Epithelial cell of prostate (primary cell): ENCODE results near the gene TBATA.
A peak's percentile ranks its signal among the peaks of the same experiment; 100 is the strongest.

Experiments
- DNase-seq: peaks from one replicate; pipeline ENCODE4 v3.0.0-alpha.2; 2011; ENCODE audit warnings: low read depth, low spot score
- H3K27ac ChIP-seq: fragments of 450-650 bp; 2 replicates; pipeline ENCODE4 v1.5.1; 2017; ENCODE audit warnings: mild to moderate bottlenecking

The TBATA gene

DNA sequence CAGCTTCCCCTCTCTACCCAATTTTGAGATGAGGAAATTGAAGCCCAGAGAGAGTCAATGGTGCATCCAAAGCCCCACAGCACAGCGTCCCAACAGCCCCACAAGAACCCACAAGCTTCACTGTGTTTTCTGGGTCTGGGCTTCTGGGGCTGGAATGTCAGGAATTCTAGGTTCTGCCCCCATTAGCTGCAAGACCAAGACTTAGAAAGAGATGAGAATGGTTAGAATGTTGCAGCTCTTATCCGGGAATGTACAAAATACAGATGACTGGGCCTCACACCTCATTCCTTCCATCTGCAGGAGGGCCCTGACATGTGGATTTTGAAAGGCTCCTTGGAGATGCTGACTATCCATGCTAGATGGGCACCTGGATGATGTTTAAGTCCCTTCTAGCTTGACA is 24.5 kb upstream of the TBATA start:
- DNase-seq, result no peak
- H3K27ac ChIP-seq, result no peak overlapping the region

DNA sequence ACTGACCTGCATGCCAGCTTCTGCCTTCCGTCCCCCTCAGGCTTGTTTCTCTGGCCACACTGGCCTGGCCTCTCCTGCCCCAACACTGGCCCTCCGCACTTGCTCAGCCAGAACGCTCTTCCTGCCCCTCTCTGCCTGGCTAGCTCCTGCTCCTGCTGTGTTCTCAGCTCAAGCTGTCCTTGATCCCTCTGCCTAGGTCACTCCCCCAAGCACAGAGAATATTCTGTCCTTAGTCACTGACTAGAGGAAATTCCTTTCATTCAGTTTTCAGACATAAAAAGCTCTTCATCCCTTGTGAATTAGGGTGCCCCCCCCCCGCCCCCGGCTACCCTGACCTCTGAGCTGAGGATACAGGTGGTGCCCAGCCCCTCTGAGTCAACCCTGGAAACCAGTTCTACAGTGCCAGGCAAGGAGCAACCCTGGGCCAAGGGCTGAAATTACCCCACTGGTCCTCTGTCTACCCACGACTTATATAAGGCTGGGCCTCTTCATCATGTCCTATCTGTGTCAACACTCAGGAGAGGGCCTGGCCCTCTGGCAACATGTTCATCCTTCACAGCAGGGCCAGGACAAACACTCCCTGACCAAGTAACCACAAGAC is 23.9 kb upstream of the TBATA start:
- DNase-seq, result no peak
- H3K27ac ChIP-seq, result no peak overlapping the region

DNA sequence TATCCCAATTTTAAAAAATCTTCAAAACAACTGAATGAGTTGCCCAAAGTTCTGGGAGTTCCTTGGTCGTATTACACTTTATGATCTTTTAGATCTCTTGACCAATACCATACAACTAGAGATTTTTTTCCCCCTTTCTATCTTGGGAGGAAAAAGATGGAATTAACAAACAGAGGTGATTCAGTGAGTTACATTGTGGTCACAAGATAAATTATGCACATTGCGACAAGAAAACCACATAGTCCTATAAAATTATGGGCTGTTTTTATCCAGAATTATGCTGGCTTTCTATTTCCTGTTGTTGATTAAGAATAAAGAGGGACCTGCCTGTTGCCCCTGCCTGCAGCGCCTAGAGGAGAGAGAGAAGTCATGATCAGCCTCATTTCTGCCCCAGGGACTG is 22.4 kb upstream of the TBATA start:
- no peak overlapping the region for H3K27ac ChIP-seq
- DNase-seq, result no peak

DNA sequence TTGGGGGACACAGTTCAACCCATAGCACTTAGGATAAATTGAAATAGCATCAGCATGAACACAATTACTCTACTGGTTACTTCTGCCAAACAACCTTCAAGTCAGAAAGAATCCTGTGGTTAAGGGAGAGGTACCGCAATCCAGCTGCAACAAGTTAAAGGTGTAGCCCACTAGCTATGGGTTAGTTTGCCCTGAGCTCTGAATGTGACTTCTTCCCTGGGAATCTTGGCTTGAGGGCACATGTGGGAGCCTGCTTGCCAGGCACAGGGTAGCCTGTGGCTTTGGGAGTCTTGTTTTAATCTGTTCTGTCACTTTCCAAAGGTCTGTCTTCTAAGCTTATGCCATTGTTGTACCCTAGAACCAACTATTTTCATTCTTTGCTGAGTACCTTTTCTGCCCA is 21.7 kb upstream of the TBATA start:
- H3K27ac ChIP-seq, result no peak overlapping the region
- DNase-seq, result no peak

DNA sequence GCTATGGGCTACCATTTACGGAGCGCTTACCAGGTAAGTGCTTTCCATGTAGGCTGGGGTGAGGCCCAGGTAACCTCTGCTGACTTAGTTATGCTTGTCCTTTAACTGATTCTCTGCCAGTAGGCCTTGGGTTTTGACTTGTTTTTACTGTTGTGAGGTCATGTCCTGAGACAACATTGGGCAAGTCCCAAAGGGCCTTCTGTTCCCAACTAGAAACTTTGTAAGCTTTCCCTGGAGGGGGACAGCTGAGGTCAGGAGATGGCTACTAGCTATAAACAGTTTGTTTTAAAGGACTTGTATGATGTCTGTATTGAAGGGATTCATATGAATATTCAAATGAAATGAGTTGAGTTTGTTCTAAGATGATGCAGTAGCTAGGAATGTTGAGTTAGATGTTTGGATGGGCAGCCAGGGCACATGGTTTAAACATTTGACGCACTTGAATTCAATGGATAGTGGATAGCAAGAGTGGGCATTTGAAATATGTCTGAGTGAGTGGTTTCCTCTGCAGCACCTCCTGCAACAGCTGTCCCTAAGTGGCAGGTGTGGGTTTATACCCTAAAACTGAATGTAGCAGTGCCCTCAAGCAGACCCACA is 20.5 kb upstream of the TBATA start:
- peak overlapping the region; percentile 89 for H3K27ac ChIP-seq
- DNase-seq, result no peak

DNA sequence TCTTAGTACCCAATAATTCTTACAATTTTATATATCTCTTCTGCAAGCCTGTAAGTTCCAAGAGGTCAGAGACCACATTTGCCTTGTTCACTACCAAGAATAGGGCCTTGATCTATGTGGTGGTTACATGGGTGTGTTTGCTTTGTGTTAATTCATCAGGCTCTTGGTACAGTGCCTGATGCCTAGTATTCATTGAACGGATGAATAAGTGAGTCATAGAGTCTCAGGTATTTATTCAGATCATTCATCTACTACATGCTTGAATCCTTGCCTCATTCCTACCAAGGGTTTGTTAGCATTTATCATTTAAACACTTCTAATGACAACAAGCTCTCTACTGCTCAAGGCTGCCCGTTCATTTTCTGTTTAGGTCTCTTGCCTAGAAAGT is 19.2 kb upstream of the TBATA start:
- peak overlapping the region; percentile 89 for H3K27ac ChIP-seq
- peak; percentile 84 for DNase-seq

DNA sequence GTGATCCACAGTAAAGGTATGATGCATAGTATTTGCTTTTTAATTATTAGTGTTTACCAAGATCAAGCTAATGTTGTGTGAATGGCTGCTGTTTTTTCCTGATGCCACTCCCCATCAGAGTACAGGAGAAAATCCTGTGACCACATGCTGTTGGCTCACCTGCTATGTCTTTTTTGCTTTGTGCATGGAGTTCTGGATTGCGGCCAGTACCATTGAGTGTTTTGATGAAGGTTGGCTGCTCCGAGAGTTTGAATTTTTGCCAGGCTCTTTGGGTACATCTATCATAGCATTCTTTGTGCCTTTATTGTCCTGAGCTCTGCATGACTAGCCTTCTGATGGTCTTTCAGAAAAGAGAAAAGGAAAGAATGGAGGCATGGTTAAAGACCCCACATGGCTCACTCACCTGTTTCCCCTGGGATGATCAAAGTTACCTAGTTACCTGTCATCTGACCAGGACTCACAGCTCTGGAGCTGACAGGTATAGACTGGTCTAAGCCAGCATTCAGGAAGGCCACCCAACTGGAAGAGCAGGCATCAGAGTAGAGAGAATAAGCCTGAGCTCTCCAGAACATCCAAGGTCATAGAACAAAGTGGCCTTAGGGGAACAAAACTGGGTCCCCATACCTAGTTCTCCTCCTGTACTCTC is 18.7 kb upstream of the TBATA start:
- peak; percentile 75 for DNase-seq
- H3K27ac ChIP-seq, result peak overlapping the region; percentile 89

DNA sequence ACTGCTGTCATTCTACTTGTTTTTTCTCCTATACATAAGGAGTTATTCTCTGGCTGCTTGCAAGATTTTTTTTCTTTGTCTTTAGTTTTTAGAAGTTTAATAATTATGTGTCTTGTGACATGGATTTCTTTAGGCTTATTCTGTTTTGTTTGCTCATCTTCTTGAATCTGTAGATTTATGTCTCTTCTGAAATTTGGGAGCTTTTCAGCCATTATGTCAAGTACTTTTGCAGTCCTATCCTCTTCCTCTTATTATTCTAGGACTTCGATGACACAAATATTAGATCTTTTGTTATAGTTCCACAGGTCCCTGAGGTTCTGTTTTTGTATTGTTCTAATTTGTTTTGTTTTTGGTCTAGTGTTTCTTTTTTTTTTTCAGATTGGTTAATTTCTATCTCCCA is 16.7 kb upstream of the TBATA start:
- no peak for DNase-seq
- H3K27ac ChIP-seq, result no peak overlapping the region

DNA sequence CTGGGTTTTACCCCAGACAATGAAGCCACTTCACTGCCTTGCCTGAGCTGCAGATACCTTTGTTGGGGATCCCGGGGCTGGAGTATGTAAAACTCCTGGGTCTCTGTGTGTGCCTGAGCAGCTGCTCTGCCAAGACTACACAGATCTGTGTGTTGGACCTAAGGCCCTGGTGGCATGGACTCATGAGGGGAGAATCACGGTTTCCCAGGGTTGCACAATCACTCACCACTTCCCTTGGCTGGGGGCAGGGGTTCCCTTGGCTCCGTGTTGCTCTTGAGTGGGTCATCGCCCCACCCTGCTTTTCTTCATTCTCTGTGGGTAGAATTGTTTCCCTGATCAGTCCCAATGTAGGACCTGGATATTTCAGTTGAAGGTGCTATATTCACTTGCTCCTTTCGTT is 13.9 kb upstream of the TBATA start:
- DNase-seq, result no peak
- no peak overlapping the region for H3K27ac ChIP-seq

DNA sequence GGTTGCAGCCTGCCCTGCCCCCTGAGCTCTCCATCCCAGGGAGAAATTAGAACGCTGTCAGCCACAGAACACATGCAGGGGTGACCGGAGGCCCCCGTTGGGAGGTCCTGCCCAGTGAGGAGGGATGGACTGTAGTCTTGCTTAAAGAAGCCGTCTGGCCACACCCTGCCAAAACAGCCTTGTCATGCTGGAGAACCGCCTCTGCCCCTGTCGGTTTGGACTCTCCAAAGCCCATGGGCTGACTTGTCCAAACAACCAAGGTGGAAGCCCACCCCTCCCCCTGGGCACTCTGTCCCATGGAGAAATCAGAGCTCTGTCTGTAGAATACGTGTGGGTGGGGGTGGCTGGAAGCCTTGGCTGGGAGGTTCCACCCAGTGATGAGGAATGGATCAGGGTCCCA is 12.7 kb upstream of the TBATA start:
- H3K27ac ChIP-seq, result no peak overlapping the region
- DNase-seq, result no peak

DNA sequence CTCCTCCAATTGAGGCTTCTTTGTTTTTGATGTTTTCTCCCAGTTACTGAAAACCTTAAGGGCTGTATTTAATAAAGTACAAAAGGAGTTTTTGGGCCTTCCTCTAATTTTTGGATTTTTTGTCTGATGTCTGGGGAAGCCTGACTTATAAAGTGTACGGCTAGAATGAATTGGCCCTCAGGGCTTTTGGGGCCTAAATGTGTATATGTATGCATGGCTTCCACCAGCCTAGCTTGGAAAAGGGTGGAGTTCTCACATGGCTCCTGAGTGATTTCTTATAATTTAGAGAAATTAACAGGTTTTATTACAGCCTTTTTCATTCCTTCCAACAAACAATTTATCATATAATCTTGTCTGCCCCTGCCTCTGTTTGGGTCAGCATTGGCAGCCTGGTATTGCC is 10.4 kb upstream of the TBATA start:
- DNase-seq, result no peak
- no peak overlapping the region for H3K27ac ChIP-seq

DNA sequence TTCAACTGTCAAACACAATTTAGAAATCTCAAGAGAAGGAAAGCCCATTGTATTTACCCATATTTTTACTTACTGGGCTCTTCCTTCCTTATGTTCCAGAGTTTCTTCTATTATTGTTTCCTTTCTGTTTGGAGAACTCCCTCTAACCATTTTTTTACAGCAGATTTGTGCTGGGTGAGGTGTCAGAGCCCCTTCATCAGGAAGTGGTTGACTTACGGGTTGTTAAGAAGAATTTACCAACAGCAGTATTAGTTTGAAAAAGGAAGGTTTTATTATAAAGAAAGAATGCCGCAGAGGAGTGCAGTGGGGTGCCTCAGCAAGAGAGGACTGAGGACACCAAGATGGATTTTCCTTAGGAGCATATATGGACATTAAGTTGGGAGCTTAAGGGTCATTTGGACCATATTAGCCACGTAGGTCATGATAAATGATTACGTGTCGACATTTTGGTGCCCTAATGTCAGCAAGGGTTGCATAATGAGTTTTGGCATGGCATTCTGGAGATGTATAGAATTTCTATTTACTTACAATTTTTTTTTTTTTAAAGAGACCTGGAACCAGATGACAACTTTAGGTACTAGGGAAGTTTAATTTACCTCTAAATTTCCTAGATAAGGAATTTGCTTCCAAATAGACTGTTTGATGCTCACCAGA is 6.3 kb upstream of the TBATA start:
- H3K27ac ChIP-seq, result no peak overlapping the region
- DNase-seq, result no peak

DNA sequence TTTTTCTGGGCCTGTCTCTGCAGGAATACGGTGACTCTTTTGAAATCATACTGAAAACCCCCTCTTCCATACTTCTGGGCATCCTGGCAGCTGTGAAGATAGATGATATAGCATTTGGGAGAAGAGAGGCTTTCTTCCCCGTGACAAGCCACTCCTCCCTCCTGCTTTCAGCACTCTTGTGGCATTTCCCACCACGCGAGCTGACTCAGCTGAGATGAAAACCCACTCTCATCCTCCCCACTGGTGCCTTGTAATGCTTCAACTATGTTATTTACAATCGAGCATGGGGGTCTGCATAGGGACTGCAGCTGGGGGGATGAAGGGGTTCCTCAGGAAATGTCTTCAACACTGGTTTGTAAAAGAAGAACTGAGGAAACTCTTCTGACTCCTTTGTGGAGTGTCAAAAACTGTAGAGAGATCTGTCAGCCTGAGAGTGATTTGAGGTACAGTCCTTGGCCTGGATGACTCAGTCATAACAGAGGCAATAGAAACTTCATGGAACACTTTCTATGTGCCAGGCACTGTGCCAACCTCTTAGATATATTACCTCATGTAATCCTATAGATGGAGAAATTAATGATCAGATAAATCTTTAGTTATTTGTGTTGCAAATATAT is 1.7 kb upstream of the TBATA start:
- DNase-seq, result no peak
- H3K27ac ChIP-seq, result no peak overlapping the region

DNA sequence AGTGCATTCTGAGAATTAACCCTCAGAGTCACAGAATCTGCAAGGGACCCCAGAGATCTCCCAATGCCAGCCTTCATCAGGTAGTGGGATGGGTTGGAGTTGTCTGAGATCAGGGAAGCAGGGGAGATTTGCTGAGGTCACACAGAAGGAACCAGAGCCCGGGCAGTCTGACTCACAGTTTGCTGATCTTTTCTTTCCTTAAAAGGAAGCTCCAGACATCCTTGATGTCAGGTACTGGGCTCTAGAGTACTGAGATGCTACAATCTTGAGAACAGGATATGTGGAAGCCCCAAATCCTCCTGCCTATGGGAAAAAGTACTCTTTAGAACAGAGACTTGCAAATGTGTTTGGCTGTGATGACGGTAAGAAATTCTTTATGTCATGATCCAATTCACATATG is 706 bp downstream of the TBATA start:
- no peak overlapping the region for H3K27ac ChIP-seq
- no peak for DNase-seq

DNA sequence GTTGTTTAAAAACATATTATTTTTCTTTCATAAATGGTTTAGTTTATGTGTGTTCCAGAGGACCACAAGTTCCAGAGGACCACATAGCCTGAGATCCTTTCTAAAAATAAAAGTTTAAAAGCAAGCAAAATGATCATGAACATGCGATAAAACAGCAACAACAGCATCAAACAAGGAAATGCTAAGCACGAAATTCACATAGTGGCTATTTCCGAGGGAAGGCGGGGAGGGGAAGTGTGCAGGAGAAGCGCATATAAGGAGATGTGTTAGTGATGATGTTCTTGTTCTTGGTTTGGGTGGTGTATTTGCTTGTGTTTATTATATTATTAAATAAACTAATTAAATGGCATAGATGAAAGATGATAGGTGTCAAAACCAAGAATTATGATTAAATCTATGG is 1.2 kb downstream of the TBATA start:
- no peak for DNase-seq
- H3K27ac ChIP-seq, result no peak overlapping the region

DNA sequence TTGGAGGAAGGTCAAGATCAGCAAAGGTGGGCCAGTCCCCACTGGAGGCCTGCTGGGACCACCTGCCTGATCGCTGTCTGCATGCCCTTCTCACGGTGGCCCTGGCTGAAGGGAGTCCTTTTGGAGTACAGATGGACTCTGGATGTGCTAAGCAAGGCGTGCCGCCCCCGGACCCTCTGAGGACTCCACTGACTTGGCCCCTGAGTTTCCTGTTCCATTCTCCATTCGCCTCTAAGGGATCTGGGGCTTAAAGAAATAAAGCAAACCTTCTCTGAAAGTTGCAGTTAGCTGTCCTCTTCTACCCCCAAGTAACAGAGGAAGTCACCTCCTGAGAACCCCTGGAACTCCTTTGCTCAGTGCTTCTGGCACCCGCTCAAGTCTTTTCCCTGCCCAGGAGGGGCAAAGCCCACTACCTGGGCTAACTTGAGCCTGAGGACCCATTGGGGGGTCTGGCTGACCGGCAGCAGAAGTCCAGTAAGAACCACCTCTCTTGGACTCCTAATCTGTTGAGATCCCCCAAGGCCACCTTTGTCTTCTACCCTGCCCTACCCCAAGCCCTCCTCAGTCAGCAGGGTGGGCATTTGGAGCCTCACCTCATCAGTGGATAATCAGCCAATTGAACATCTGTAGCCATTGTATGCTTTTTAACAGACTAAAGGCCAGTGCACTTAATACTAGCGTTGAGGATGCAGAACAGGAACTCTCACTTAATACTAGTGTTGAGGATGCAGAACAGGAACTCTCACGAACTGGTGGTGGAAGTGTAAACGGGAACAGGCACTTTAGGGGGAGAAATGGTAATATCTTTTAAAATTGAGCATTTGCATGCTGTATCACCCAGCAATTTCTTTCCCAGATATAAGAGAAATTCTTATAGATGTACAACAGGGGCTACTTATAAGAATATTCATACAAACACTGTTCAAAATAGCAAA is 2.2 kb downstream of the TBATA start:
- no peak for DNase-seq
- H3K27ac ChIP-seq, result no peak overlapping the region

DNA sequence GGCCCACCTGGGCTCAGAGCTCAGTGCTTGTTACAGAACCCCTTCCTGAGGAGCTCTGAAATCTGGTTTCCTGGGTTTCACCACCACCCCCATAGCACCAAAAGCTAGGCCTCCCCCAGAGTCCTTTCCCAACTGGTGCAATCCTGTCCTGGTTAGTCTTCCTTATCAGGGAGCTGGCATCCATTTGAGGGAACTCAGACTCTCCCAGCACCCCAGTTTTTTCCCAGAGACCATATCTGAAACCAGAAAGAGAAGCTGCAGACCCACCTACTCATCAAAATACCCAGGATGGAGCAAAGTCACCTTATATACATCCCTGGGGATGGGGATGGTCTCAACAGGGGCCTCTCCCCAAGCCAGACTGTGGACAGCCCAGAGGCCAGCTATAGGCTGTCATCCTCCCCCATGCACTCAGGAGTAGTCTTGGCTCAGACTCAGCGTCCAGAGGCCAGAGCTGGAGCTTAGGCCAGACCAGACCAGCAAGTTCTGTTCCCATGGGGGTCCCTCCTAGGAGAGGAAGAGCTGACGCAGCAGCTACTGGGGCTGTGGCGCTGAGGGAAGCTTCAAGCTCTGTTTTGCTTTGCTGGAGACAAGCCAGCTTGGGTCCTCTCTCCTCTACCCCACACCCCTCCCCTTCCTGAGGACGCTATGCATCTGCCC is 3.0 kb downstream of the TBATA start:
- no peak for DNase-seq
- H3K27ac ChIP-seq, result no peak overlapping the region

DNA sequence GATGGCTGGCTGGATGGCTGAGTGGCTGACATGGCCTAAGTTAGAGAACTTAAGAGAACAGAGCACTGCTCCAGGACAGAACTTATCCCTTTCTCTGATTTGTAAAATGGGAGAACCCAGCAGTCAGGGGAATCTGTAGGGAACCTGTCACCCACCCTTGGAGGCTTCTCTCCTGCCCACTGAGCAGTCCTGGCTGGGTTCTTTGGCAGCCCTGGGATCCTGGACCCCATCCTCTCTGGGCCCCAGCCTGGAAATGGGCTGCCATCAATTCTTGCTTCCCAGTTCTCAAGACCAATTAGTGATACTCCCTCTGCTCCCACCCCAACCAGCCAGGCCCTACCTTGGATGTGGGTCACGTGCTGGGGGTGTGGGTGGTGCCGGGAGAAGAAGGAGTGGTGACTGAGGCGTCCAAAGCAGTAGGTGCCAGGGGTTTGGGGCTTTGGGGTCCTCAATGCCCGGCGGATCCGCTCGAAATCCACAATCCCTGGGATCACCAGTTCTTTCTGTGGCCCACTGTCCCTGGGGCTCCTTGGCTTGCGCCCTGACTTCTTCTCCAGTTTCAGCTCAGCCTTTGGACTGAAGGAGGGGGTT is 3.6 kb downstream of the TBATA start:
- DNase-seq, result no peak

DNA sequence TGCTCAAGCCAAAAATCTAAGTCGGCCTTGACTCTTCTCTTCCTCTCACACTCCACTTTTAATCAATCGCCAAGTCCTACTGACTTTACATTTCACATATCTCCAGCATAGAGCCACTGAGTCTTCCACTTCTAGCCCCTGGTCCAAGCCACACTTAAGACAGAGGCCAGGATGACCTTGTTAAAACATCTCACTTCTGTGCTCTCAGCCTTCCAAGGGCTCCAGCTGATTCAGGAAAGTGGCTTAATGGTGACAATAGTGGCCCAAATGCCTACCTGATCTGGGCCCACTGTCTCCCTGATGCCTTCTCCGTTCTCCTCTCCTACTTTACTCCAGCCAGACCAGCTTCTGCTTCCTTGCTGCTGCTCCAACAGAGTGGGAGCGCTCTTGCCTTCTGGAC is 4.4 kb downstream of the TBATA start:
- no peak for DNase-seq
- no peak overlapping the region for H3K27ac ChIP-seq

More for the DNA sequence above, 3.6 kb downstream of the TBATA start:
- H3K27ac ChIP-seq, result no peak overlapping the region
